Middle frontal gyrus (tissue), 1 donor: ENCODE data around the gene CLDN3.
A peak's percentile ranks its signal among the peaks of the same experiment; 100 is the strongest.

ENCODE experiments used
- DNase-seq: peaks from one replicate; pipeline ENCODE4 v3.0.0-alpha.2; 2015; ENCODE audit warnings: low spot score; ENCODE audit errors: extremely low spot score

The CLDN3 gene

DNA sequence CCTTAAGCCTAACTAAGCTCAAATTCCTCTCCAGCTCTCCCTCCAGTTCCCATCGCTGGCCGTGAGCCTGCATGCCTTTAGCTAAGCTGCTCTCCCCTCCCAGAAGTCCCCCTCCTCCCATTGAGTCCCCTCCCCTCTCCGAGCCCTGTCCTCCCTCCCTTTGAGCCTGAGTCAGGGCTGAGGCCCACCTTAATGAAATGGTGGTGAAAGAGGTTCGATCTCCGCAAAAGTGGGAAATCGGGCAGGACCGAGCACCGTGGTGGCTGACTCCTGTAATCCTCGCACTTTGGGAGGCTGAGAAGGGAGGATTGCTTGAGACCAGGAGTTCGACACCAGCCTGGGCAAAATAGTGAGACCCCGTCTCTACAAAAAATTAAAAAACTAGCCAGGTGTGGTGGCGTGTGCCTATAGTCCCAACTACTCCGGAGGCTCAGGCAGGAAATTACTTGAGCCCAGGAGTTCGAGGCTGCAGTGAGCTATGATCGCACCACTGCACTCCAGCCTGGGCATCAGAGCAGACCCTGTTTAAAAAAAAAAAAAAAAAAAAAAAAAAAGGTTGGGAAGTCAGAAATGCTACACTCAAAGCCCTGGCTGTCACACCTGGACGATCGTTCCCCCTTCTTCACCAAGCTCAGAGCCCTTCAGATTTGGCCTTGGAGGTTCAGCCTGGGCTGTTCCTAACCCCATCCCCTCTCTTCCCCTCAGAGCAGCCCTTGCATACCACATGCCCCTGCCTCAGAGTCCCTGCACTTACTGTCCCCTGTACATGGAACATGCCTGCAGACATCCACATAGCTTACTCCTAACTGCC lies 995 bp upstream of the CLDN3 start:
- no peak for DNase-seq

DNA sequence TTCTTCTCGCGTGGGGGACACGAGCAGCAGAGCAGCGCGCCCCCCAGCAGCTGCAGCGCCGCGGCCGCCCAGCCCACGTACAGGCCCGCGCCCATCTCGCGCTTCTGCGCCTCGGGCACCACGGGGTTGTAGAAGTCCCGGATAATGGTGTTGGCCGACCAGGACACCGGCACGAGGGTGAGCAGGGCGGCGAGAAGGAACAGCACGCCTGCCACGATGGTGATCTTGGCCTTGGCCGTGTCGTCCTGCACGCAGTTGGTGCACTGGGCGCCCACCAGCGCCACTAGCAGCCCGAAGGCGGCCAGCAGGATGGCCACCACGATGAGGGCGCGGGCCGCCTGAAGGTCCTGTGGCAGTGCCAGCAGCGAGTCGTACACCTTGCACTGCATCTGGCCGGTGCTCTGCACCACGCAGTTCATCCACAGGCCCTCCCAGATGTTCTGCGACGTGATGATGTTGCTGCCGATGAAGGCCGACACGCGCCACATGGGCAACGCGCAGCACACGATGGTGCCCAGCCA lies 529 bp downstream of the CLDN3 start:
- no peak for DNase-seq

DNA sequence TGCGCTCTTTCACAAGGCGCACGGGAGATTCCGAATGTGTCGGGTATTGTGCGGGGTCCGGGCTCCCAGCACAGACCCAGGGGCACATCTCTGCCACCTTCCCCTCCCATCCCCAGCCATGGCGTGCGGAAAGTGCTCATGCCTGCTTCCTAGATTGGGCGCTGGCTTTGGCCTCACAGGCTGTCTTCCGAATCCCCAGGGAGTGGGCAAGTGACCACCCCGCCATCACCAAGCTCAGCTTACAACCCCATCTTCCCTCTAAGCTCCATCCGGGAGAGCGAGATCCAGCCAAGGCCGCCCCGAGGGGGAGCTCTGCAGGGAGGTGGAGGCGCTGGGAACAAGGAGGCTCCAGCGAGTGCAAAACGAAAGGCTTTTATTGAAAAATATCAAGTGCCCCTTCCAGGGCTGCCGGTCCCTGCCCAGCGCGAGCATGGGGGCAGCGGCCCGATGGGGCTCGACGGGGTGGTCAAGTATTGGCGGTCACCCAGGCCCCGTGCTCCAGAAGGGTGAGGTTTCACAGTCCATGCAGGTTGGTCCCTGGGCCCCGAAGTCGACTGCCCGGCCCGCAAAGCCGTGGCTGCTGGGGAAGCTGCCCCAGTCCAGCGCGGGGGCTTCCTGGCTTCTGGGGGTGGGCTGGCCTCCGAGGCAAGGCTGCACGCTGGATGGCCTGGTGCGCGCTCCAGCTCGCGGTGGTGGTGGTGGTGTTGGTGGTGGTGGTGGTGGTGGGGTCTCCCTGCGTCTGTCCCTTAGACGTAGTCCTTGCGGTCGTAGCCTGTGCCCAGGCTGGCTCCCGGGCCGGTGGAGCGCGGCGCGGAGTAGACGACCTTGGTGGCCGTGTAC lies 1.2 kb downstream of the CLDN3 start:
- no peak for DNase-seq

DNA sequence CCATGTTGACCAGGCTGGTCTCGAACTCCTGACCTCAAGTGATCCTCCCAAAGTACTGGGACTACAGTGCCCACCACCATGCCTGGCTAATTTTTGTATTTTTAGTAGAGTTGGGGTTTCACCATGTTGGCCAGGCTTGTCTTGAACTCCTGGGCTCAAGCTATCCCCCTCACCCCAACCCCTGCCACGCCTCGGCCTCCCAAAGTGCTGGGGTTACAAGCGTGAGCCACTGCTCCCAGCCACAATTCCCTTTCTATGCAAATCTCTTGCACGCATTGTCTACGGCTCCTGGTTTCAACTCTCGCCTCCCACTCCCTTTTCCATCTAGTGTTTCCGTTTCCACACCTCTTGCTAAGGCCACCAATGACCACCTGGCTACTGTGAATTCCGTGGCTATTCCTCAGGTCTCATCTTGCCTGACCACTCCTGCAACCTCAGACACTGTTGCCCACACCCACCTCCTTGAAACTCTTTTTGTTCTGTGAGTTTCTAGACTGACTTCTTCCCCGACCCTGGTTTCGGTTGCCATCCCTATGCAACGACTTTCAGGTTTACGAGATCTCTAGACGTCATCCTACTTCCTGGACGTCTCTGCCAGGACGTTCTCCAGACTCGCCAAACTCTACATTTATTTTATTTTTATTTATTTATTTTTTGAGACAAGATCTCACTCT lies 3.4 kb downstream of the CLDN3 start:
- DNase-seq = no peak

DNA sequence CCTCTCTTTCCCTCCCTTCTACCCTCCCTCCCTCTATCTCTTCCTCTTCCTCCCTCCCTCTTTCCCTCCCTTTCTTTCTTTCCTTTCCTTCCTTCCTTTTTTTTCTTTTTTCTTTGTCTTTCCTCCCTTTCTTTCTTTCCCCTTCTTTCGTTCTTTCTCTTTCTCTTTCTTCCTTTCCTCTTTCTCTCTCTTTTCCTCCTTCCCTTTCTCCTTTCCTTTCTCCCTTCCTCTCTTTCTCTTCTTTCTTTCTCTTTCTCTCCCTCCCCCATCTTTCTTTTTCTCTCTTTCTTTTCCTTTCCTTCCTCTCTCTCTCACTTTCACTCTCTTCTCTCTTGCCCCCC lies 7.4 kb downstream of the CLDN3 start:
- no peak for DNase-seq

DNA sequence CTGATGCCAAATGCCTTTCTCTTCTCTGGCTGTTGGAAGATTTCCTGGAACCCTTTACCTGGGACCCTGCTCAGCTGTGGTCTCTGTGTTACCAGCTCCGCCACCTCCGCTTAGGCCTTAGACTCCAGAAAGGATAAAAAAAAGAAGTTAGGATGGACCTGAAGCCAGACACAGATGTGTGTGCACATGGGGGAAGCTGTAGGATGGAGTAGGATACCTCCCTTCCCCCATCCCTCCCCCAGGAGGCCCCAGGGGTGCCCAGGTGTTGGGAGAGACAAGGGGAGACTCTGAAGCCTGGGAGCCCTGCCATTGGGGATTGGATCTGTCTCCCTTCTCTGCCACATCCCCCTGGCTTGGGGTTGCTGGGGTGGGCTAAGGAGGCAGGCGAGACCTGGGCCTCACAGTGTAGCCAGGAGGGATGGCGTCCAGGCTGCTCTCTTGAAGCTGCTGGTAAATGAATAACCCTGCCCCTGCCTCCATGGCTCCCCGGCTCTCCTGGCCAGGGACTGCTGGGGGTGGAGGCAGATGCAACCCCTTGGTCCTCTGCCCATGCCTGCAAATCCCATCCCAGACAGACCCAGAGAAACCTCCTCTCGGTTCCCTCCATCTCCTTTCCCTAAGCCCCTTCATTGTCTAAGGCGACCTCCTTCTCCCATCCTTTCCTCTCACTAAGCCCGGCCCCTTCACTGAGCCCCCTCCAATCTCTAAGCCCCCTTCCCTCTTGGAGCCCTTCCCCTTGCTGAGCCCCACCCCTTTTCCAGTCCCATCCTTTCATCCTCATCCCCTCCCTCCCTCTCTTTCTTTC lies 8.0 kb downstream of the CLDN3 start:
- DNase-seq = no peak

DNA sequence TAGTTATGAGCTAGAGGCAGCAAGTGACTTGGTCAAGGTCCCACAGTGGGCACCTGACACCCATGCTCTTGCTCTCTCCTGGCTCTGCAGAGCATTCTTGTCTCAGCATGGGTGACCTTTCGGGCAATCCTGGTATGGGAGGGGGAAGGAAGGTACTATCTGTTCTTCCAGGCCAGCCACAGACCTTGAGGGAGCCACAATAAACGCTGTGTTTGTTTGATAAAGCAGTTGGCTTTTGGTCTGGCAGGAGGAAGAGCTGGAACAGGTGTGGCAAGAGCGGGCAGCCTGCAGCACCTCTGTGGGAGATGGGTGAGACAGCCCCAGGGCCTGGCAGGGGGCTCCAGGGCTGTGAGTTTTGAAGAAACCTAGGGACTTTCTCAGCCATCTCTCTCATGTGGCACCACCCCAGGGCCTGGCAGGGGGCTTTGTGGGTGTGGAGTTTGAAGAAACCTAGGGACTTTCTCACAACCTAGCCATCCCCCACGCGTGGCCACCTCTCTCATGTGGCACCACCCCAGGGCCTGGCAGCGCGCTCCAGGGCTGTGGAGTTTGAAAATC lies 11.4 kb downstream of the CLDN3 start:
- DNase-seq = no peak

DNA sequence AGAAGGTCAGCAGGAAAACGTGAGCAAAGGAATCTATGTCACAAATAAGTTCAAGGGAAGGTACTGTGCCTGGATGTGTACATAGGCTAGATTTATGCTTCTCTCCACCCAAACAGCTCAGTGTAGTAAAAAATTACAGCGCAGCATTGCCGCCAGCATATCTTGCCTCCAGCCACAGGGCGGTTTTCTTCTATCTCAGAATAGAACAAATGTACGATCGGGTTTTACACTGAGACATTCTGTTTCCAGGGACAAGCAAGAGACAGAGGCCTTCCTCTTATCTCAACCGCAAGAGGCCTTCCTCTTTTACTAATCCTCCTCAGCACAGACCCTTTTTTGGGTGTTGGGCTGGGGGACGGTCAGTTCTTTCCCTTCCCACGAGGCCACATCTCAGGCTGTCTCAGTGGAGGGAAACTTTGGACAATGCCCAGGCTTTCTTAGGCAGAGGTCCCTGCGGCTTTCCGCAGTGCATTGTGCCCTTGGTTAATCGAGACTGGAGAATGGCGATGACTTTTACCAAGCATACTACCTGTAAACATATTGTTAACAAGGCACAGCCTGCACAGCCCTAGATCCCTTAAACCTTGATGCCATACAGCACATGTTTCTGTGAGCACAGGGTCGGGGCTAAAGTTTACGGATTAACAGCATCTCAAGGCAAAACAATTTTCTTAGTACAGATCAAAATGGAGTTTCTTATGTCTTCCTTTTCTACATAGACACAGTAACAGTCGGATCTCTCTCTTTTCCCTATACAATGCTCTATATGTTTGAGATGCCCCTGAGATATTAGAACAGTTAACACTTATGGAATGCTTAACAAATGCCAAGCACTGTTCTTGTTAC lies 19.9 kb downstream of the CLDN3 start:
- no peak for DNase-seq

DNA sequence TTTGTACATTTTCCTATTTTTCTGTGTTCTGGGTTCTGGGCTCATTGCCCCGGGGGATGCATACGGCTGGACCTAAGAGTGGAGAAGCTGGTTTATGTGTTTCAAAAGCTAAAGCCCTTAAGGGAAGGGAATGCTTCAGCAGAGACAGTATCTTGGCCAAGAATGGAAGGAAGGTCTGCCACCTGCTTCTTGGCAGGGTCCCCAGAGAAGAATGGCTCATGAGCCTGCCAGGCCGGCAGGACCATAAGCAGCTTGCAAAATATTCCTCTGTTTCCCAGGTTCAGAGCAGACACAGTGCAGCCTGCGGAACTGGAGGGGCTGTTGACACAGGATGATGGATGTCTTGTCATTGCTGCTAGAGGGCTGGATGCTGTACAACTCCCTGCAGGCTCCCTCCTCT lies 23.7 kb downstream of the CLDN3 start:
- DNase-seq = no peak

DNA sequence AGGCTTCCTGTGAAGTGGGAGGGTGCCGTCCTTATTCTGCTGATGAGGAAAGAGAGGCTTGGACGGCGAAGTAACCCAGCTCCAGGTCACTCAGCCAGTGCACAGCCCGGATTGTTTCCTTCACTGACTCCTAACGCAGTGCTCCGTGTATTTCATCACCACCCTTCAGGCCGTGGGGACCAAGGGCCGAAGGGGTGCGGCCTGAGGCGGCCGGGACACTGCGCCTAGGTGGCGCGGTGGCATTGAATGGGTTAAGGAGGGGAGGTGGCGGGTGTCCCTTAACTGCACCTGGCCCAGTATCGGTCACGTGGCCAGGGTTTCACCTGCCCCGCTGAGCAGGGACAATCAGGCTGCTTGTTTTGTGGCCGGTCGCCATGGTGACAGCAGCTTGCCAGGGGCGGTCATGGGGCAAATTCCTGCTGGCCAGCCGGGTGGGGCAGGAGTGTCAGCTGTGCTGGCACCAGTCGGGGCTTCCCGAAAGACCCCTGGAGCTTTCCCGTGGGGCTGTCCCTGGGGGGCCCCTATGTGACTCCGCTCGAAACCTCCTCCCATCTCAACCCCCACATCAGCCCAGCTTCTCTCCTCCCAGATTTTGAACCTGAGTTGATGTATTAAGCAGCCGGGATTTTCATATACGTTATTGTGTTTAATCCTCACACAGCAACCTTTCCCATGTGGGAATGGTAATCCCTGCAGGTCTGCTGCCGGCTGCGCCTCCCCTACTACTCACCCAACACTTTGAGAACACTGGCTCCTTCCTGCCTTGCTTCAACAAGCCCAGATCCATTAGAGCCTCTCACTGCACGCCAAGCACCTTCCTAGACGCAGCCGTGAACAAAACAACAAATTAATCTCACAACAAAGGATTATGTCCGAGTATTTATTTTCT lies 27.1 kb downstream of the CLDN3 start:
- DNase-seq = no peak

DNA sequence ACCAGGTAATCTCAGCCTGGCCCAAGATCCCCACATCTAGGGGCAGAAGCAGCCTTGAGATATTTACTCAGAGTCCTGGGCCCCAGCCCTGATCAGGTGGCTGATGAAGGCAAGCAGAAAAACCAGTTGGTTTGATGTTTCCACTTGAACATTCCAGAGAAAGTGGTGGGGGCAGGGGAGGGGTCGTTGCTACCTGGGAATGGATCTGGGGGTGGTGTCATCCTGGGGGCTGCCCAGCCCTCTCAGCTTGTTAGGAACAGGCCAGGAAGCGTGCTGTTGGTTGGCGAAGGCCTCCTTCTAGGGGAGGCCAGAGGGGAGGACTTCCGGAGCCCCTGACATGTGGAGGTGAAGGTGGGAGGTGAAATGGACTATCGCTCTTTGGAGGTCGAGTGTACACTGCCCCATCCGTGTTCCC lies 27.7 kb downstream of the CLDN3 start:
- DNase-seq = no peak

DNA sequence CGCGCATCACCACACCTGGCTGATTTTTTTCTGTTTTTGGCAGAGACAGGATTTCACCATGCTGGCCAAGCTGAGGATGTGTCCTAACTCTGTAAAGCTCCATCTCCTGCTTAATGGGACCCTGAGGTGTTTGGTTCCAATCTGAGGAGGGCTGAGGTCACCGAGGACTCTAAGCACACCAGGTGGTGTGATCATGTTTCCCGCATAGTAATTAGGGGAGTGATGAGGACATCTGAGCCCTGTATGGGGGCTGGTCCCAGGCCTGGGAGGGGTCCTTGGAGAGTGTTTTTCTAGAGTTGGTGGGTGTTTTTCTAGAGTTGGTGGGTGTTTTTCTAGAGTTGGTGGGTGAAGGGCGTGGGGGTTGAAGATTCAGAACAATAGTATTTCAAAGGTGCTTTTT lies 28.5 kb downstream of the CLDN3 start:
- no peak for DNase-seq

DNA sequence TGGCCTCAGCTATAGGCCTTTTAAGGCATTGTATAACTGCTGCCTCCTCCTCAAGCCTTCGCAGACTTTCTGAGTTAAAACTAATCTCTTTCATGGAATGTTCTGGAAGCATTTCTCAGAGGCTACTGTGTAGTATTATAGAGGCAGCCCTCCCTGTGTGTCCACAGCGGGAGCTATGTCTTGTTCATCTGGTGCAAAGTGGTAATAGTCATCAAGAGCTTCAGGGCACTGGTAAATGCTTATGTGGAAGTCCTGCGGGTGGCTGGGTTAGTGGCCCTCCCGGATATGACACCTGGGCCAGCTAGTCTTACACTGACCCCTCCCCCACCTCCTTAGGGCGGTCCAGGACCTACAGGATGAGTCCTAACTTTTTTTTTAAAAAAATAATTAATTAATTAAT lies 29.3 kb downstream of the CLDN3 start:
- DNase-seq = no peak

DNA sequence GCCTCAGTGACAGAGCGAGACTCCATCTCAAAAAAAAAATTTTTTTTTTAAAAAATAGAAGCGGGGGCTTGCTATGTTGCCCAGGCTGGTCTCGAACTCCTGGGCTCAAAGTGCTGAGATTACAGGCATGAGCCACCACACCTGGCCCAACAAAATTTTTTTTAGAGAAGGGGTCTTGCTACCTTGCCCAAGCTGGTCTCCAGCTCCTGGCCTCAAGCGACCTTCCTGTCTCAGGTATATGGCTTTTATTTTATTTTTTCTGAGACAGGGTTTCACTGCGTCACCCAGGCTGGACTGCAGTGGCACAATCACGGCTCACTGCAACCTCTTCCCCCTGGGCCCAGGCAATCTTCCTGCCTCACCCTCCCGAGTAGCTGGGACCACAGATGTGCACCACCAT lies 29.9 kb downstream of the CLDN3 start:
- DNase-seq = no peak

DNA sequence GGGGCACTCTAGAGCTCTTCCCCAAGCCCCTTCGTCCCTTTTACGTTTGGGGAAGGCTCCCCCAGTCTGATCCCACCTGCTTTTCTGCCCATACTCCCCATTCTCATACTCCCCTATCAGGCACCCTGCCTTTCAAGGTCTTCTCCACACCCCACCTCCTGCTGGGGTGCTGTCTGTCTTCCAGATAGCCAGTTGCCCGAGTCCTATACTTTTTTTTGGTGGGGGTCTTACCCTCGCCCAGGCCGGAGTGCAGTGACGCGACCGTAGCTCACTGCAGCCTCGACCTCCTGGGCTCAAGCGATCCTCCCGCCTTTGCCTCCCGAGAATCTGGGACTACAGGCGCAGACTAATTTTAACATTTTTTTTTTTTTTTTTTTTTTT lies 30.7 kb downstream of the CLDN3 start:
- no peak for DNase-seq

DNA sequence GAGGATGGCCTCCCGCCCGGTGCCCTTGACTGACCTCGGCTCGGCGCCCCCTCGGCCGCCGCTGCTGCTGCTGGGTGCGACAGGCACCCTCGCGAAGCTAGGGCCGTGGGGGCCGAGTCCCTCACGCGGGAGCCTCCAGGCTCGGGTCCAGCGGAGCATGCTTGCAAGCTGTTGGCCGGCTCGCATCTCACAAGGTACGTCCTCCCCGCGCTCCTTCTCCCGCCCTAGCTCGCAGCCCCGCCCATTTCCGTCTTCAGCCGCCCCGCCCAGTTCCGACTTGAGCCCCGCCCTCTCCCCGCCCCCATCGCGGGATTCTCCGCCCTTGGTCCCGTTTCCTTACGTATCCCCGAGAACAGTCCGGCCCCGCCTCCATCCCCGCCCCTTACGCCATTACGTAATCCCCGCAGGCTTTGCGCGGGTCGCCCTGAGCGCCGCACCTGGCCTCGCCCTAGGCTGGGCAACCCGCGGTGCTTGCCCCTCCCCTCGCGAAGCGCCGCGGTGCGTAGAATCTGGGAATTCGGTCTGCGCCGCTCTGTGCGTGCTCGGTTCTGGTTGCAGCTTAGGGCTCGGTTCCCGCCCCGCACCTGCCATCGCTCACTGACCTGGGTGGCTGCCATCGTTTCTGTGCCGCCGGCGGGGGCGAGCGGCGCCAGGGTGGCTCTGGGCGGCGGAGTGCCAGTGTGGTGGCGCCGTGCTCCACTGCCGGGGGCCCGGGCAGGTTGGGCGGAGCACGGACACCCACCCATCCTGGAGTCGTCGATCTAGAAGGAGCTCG lies 31.3 kb downstream of the CLDN3 start, which contains the start of gene ABHD11:
Gene ABHD11 (minus strand): TSS at position 191 of the 775 bp plus-strand sequence. CDS start 32 bp downstream, at position 159.
- peak; percentile 89 for DNase-seq

DNA sequence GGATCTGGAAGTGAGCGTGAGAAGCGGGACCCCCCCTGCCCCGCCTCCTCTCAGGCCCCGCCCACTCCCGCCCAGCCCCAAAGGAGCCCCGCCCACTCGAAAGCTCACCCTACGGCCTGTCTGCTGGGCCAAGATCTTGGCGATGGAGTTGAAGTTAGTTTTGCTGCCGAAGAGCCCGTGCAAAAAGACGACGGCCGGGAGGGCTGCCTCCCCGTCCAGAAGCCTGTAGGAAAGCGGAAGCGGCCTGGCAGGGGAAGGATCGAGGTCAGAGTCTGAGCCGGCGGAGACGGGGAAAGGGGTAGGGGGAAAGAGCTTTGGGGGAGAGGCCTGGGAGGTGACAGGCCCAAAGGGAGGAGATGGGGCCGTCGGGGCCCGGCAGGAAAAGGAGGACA lies 31.9 kb downstream of the CLDN3 start:
- no peak for DNase-seq
